ENCODE results near the gene RSRC1.
"Not testable (repeated sequence)": the region's sequence is repeated elsewhere in the genome, so short reads cannot be mapped to it uniquely, and the experiment has no call there.

RSRC1 gene

DNA sequence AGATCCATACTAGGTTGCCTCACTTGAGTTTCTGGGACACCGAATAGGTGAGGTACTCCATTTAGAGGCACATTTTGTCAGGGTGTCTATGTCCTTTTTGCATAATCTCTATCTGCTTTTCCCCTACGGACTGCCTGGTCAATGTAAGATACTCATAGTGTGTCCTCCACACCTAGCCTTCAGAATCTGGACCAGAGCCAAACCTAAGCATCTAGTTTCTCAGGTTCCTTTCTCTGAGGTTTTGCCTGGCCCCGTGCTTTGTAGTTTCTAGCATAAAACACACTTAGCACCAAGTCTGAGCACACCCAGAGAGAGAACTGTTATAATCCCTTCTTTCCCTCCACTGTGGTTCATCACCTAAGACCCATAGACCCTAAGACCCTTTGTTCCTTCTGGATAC lies 355.2 kb downstream of the RSRC1 start:
- no peak for DNase-seq (ENCODE audit: low read depth)

DNA sequence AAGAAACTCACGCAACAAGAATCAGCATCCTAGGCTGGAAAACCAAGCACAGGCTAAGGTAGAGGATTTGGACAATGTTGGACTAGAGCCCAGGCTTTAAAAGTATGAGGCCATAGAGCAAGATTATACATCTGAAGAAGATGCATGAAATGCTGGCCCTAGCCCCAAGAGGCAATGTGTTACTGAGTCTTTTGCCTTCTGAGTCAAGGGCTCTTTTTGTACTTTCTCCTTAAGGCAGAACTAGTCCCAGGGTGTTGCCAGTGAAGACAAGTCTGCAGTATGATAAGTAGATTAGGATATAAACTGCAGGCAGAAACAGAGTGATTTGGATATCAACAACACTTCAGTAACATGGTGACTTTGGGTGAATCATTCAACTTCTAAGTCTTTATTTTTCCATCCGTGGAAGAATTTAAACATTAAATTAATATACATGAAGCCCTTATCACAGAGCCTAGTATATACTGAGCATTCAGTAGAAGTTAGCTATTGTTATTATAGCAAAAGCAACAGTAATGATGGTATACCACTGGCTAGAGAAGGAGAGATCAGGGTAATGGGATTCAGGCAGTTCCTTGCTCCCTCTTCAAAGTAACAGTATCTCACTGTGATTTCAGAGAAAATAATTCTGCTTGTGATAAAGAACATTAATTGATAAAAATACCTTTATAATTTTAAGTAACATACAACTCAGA lies 361.2 kb downstream of the RSRC1 start:
- no peak for DNase-seq (ENCODE audit: low read depth)

DNA sequence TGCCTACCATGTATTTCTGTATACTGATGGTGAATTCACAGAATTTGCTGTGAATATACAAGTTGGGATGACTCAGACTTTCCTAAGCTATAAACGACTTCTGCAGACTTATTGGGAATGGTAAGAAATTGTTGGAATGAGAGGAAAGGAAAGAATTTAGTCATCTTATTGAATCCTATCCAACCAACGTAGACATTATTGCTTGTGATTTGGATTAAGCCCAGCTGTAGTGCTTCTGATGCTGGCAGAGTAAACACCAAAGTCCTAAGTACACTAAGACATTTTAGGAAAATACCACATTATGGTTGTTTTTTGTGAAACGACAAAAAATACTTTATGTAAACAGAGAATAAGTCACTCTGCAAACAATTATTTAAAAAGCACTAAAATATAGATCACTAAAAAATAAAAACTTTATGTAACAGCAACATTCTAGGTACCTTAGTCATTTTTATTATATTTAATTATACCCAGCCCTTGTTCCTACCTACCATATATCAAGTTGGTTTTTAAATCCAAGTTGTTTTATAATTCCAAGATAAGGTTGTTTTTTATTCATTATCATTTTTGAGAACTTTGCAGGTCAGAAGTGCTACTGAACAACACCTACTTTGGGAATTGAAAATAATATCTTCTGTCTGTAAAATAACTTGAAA lies 361.9 kb downstream of the RSRC1 start:
- DNase-seq (ENCODE audit: low read depth): no peak

DNA sequence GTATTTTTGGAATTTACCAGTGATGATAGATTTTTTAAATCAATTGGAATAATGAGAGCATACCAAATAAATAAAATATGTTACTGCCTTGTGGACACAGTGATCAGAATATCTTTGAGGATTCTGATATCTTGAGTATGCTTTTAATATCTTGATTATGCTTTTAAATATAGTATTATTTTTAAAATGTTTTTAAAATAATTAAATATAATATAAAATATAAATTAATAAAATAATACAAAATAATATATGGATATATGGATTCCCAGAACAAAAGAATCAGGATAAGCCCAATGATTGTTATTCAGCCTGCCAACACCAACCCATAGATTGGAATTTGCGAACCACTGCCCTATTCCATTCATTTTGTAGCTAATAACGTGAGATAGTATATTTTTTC lies 369.2 kb downstream of the RSRC1 start:
- DNase-seq (ENCODE audit: low read depth): no peak

DNA sequence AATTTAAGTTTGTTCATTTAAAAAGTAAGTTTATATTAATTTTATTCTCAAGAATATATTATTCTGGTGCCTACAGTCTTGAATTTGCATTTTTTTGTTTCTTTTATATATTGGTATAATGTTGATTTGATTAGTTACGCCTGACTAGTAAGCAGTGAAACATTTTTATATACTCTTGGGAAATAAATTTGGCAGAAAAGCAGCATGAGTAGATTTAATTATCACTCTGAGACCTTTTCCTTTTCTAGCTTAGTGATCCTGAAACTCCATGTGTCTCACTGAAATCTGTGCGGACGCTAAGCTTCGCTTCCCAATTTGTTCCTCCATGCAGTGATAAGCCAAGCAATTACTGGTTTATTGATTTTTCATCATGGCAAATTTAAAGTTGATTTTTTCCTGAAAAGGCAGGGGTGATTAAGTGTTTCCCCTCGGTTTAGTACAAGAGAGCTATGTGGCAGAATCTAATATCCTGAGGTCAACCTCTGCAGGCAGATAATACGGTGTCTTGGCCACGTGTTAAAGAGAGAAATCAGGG lies 373.9 kb downstream of the RSRC1 start:
- DNase-seq (ENCODE audit: low read depth): no peak

DNA sequence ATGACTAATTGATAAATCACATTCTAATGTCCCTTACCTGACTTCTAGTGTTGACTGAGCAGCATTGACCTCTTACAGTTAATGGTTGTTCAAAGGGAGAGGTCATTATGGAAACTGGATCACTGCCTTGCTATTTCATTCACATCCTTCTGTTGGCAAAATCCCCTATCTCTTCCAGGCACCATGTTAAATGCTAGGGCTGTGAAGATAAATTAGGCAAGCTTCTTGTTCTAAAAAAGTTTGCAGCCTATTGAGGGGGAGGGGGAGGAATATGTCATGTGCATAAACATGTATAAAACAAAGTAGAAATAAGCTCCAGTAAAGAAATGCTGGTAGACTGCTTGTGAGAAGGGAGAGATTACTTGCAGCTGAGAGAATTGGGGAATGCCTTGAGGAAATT lies 376.3 kb downstream of the RSRC1 start:
- no peak for DNase-seq (ENCODE audit: low read depth)

DNA sequence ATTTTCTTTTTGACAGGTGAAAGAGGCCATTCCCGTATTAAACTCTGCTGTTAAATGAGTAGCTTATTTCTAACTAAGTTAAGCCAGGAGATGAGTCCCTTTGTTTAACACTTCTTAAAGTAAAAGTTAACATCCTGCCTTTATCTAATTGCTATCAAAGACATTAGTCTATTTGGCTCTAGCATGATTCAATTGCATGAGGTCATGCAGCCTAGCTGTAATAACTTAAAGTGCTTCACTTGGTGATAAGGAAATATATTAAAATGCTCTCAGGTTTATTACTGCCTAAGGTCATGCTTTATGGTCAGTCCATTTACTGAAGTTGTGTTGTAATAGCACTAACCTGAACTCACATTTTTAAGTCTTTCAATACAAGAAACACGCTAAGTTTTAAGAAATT lies 378.8 kb downstream of the RSRC1 start:
- no peak for DNase-seq (ENCODE audit: low read depth)

DNA sequence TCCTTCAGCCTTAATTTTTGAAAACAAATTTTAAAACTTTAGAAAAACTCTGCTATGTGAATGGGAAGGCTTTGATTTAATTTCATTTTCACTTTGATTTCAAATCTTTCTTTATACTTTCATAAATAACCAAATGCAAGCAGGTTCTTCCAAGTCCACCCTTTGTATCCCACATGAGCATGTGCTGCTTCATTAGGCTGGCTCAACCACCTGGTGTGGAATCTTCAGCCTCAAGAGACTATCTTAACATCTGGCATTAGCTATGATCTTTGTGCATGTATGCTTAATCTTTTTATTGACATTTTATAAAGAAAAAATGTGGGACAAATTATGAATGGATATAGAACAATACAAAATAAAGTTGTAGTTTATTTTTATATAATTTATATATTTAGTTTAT lies 379.3 kb downstream of the RSRC1 start:
- DNase-seq (ENCODE audit: low read depth): no peak

DNA sequence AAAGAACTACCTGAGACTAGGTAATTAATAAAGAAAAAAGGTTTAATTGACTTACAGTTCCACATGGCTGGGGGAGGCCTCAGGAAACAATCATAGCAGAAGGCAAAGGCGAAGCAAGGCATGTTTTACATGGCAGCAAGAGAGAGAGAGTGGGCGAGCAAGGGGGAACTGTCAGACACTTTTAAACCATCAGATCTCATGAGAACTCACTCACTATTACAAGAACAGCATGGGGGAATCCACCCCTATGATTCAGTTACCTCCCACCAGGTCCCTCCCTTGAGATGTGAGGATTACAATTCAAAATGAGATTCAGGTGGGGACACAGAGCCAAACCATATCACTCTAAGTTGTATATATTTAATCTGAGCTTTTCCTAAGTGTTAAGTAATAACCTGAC lies 382.1 kb downstream of the RSRC1 start:
- DNase-seq (ENCODE audit: low read depth): no peak

DNA sequence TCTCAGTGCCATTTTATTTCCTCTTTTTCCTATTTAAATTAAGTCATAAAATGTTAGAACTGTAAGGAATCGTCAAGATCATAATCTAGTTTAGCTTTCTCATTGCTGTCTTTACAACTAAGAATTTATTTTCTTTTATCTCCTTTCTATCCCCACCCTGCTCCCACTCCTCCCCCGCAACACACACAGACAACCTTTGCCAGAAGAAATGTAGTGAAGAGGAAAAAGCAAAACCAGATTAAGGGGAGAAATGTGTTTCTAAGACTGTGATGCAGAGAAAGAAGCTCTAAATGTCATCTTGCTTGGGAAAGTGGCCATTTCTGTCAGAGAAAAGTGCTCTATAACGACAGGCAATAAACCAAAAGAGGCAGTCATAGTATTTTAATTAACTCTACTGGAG lies 382.8 kb downstream of the RSRC1 start:
- DNase-seq (ENCODE audit: low read depth): no peak

DNA sequence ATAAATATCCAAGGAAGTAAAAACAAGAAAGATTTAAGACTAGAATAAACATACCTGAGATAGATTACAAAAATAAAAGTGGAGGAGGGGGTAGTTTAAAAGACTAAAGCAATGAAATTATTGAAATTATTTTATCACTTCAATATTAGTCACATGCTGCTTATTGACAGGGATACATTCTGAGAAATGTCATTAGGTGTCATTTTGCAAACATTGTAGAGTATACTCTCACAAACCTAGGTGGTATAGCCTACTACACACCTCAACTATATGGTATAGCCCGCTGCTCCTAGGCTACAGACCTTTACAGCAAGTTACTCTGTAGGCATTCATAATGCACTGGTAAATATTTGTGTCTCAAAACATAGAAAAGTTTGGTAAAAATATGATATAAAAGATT lies 384.0 kb downstream of the RSRC1 start:
- DNase-seq (ENCODE audit: low read depth): no peak

DNA sequence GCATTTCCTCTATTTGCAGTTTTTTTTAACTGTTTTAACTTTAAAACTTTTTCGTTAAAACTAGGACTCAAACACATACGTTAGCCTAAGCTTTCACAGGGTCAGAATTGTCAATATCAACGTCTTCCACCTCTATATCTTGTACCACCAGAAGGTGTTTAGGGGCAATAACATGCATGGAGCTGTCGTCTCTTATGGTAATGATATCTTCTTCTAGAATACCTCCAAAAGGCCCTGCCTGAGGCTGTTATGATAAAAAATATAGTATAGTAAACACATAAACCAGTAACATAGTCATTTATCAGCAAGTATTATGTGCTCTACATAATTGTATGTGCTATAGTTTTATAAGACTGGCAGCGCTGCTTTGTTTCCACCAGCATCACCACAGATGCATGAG lies 384.8 kb downstream of the RSRC1 start:
- DNase-seq (ENCODE audit: low read depth): no peak

DNA sequence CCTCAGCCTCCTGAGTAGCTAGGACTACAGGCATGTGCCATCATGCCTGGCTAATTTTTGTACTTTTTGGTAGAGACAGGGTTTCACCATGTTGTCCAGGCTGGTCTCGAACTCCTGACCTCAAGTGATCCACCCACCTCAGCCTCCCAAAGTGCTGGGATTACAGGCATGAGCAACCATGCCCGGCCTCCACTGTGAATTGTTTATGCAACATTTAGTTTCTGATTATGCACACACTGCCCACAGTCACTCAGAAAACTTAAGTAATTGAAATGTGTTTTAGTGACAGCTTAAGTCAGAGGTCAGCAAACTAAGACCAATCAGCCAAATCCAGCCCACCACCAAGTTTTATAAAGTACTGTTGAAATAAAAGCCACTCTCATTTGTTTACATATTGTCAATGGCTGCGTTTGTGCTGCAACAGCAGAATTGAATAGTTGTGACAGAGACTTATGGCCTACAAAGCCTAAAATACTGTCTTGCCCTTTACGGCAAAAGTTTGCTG lies 385.6 kb downstream of the RSRC1 start:
- DNase-seq (ENCODE audit: low read depth): not testable (repeated sequence)

DNA sequence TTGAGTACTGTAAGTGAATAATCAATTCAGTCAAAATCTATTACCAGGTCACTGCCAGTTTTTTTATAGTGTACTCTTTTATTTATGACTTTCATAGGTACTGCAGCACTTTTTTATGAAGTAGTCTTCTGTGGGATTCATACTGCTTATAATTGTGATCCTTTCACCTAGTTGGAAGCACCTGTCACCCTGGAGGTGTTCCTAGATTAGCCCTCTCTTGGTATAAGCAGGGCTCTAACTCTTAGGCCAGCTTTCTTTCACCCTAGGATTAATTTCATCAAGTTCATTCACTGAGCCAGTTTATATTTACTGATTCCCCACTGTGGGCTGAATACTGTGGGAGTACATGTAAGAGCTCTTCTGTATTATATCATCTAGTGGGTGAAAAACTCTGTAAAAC lies 395.2 kb downstream of the RSRC1 start:
- no peak for DNase-seq (ENCODE audit: low read depth)

DNA sequence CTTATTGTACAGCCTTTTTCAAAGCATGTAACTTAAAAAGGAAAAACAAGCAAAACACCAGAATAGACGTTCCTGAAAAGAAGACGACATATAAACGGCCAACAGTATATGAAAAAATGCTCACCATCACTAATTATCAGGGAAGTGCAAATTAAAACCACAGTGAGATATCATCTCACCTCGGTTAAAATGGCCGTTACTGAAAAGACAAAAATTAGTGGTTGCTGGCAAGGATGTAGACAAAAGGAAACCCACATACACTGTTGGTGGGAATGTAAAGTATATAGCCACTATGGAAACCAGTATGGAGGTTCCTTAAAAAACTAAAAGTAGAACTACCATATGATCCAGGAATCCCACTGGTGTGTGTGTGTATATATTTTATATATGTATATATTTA lies 396.6 kb downstream of the RSRC1 start:
- no peak for DNase-seq (ENCODE audit: low read depth)

DNA sequence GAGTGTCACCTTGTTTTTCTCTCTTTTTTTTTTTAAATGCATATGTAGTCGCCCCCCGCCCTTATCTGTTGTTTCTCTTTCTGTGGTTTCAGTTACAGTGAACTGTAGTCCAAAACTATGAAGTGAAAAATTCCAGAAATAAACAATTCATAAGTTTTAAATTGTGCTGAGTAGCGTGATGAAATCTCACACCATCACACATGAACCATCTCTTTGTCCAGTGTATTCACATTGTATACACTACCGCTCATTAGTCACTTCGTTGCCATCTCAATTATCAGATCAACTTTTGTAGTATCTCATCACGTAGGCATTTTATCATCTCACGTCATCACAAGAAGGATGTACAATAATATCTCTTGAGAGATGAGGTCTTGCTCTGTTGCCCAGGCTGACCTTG lies 398.6 kb downstream of the RSRC1 start:
- no peak for DNase-seq (ENCODE audit: low read depth)

DNA sequence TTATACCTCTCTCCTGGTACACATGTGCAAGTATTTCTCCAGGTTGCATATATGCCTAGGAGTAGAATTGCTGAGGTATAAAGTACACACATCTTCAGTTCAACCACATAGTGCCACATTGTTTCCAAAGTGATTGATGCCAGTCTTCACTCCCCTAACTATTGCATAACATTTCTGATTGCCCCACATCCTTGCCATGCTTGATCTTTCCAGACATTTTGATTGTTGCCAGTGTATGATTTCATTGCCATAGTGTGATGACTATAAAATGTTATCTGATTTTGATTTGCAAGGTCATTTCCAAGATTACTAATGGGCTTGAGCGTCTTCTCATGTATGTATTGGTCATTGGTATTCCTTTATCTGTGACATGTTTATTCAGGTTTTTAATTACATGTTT lies 400.0 kb downstream of the RSRC1 start:
- DNase-seq (ENCODE audit: low read depth): no peak

DNA sequence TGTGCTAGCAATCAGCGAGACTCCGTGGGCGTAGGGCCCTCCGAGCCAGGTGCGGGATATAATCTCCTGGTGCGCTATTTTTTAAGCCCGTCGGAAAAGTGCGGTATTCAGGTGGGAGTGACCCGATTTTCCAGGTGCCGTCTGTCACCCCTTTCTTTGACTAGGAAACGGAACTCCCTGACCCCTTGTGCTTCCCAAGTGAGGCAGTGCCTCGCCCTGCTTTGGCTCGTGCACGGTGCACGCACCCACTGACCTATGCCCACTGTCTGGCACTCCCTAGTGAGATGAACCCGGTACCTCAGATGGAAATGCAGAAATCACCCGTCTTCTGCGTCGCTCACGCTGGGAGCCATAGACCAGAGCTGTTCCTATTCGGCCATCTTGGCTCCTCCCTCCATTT lies 406.8 kb downstream of the RSRC1 start:
- DNase-seq (ENCODE audit: low read depth): not testable (repeated sequence)

DNA sequence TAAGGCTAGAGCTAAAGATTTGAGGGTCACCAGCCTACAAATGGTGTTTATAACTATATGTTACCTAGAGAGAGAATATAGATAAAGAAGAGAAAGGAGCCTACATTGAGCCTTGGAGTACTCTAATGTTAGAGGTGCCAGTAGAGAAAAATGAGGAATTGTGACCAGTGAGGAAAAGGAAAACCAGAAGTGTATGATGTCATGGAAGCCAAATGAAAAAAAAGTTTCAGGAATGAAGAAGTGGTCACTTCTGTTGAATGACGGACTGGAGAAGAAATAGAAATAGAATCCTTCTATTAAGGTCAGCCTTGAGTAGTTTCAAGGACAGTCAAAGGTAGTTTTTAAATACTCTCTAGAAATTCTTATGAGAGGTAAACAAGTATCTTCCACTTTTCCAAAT lies 409.9 kb downstream of the RSRC1 start:
- no peak for DNase-seq (ENCODE audit: low read depth)

DNA sequence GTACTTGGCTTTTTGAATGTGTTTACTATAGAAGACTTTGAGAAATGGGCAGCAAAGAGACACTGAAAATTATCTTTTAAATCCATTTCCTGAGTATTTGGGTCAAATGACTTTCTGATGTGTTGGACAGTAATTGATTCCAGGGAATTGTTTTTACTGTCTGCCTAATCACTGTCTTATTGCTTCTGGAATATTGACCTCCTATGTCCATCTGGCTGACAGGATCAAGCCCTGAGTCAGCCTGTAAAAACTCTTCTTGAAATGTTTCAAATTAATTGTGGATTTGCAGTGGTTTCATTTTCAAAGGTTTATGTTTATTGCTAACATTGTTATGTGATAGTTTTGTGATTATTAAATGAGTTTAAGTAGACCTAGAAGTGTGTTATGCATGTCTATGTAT lies 410.5 kb downstream of the RSRC1 start:
- no peak for DNase-seq (ENCODE audit: low read depth)

DNA sequence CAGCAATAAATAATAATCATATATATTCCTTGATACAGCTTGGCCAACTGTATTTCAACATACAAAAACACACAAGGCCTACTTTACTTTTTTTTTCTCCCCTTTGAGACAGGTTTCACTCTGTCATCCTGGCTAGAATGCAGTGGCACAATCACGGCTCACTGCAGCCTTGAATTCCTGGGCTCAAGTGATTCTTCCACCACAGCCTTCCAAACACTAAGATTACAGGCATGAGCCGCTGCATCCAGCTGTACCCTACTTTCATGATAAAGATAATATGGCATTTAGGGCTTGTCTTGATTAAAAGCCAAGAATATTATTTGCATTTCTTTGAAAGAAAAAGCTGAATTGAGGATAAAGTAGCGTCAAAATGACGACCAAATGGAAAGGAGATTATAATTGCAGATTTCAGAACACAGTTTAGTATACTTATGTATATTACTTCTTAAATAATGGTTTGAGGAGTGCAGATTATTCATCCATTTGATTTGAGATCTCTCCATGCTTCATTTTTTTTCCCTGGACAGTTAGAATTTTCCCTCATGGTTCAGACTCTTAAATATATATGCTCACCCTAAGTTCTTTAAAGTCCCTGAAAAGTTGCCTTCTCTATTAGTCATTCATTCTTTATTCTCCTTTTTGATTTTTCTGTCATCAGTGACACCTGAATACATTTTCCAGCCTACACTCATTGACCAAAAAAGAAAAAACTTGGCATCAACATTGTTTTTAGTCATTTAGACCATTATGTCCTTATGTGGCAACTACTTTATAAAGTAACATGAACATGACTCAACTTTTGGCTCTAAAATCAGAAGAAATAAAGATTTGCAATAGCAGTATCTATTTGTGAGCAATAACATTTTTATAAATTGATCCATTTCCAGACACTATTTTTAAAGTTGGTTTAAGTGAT lies 412.6 kb downstream of the RSRC1 start:
- no peak for DNase-seq (ENCODE audit: low read depth)

DNA sequence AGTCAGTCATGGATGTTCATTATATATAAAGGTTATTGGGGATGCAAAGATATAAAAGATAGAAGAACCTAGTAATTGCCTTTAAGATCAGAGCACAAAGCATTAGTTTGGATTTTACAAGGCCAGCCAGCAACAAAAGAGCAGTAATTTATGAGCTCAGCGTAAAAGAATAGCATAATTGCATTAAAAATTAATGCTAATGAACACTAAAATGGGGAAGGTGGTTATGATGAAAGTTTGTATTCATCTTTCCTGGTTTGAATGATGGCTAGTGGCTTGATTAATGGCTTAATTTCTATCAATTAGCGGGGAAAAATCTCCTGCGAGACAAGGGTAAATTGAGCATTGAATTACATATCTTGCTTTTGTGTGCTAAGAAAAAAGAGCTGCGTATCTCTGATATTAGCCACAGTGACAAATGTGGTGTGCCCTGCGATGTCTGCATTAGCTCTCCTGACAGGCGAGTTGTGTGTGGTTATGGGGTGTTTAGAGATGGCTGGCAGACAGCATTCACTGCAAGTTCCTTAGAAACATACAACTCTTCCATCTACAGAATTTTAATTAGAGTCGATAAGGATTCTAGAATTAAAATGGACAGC lies 418.3 kb downstream of the RSRC1 start:
- no peak for DNase-seq (ENCODE audit: low read depth)
